IMR-90 (cell line): ENCODE results near the gene RASD2. TPM values are rescaled to one million over a fixed set of nuclear protein-coding genes. Genes with fewer than 3 reads are reported as not detected.

Source experiments
- ATAC-seq: fragments of 200-7000 bp; cut with Tn5 transposase; 2 replicates; pipeline ENCODE4 v1.9.1; 2020; ENCODE audit warnings: low read depth, mild to moderate bottlenecking, moderate library complexity
- BruUV-seq: library from RNA; stranded (reverse); fragments of 400-500 nt; replicated peaks from 2 replicates; lab custom pipeline; 2021; lab: Mats Ljungman, UMichigan
- CTCF ChIA-PET: fragments of 300-600 bp; formaldehyde crosslinking; extraction: SDS; loops from one replicate; lab custom pipeline; 2021; ENCODE audit warnings: antibody characterized with exemption; lab: Yijun Ruan, JAX
- POLR2A ChIA-PET: fragments of 300-600 bp; sonication (Branson Sonifier 250); formaldehyde crosslinking; loops from one replicate; lab custom pipeline; 2022; ENCODE audit warnings: antibody characterized with exemption; ENCODE audit not compliant: unreplicated experiment; lab: Charles Lee
- DNase-seq: peaks from one replicate; pipeline ENCODE4 v3.0.0; 2013
- H2AFZ ChIP-seq: replicated peaks from 2 replicates; pipeline ENCODE3; 2013; ENCODE audit warnings: low read length, mild to moderate bottlenecking; ENCODE audit not compliant: poor library complexity
- H2AK5ac ChIP-seq: 2 replicates; pipeline ENCODE4 v1.6.1; 2013; ENCODE audit warnings: low read depth, low read length, inconsistent platforms
- H2AK9ac ChIP-seq: replicated peaks from 2 replicates; pipeline ENCODE3; 2013; ENCODE audit warnings: mild to moderate bottlenecking, low read depth, low read length, moderate library complexity; ENCODE audit not compliant: poor library complexity
- H2BK120ac ChIP-seq: 2 replicates; pipeline ENCODE4 v1.6.1; 2013; ENCODE audit warnings: low read depth, low read length, inconsistent platforms
- H2BK15ac ChIP-seq: 3 replicates; pipeline ENCODE4 v1.6.1; 2013; ENCODE audit warnings: low read depth, low read length, inconsistent platforms
- H2BK20ac ChIP-seq: 2 replicates; pipeline ENCODE4 v1.6.1; 2013; ENCODE audit warnings: low read depth, mild to moderate bottlenecking, inconsistent platforms, low read length, moderate library complexity
- H2BK5ac ChIP-seq: 2 replicates; pipeline ENCODE4 v1.6.1; 2013; ENCODE audit warnings: mild to moderate bottlenecking, low read depth, low read length, inconsistent platforms; ENCODE audit not compliant: poor library complexity, severe bottlenecking
- H3K14ac ChIP-seq: replicated peaks from 2 replicates; pipeline ENCODE4 v1.6.1; 2013; ENCODE audit warnings: low read depth, low read length, inconsistent platforms
- H3K18ac ChIP-seq: 2 replicates; pipeline ENCODE4 v1.6.1; 2013; ENCODE audit warnings: low read depth, low read length, control low read depth
- H3K23ac ChIP-seq: 2 replicates; pipeline ENCODE4 v1.6.1; 2013; ENCODE audit warnings: low read depth, low read length, inconsistent platforms
- H3K27ac ChIP-seq: 2 replicates; pipeline ENCODE4 v1.5.1; 2013; ENCODE audit warnings: mild to moderate bottlenecking, control low read depth, low read length; ENCODE audit not compliant: insufficient read depth
- H3K27me3 ChIP-seq: 2 replicates; pipeline ENCODE4 v1.6.1; 2013; ENCODE audit warnings: low read length; ENCODE audit not compliant: control insufficient read depth, insufficient read depth
- H3K36me3 ChIP-seq: 2 replicates; pipeline ENCODE4 v1.6.1; 2013; ENCODE audit warnings: low read length, mixed read lengths; ENCODE audit not compliant: control insufficient read depth, insufficient read depth
- H3K4ac ChIP-seq: 2 replicates; pipeline ENCODE4 v1.6.1; 2013; ENCODE audit warnings: low read depth, low read length, inconsistent platforms
- H3K4me1 ChIP-seq: 2 replicates; pipeline ENCODE4 v1.6.1; 2013; ENCODE audit warnings: low read length, mixed read lengths; ENCODE audit not compliant: control insufficient read depth, insufficient read depth
- H3K4me2 ChIP-seq: 2 replicates; pipeline ENCODE4 v1.6.1; 2013; ENCODE audit warnings: low read depth, mild to moderate bottlenecking, control low read depth, low read length, moderate library complexity
- H3K4me3 ChIP-seq: 2 replicates; pipeline ENCODE4 v1.5.1; 2013; ENCODE audit warnings: low read depth, mild to moderate bottlenecking, control low read depth, low read length, moderate library complexity; ENCODE audit not compliant: insufficient read depth
- H3K56ac ChIP-seq: 2 replicates; pipeline ENCODE4 v1.6.1; 2013; ENCODE audit warnings: low read length, inconsistent platforms; ENCODE audit not compliant: insufficient read depth; ENCODE audit errors: extremely low read depth
- H3K79me1 ChIP-seq, 2 experiments: 2 replicates each; pipeline ENCODE4 v1.6.1; 2013; ENCODE audit warnings: low read length in 2 of 2, inconsistent platforms in 1 of 2, low read depth in 1 of 2
- H3K9ac ChIP-seq: 2 replicates; pipeline ENCODE4 v1.6.1; 2013; ENCODE audit warnings: low read depth, low read length, control low read depth
- H3K9me1 ChIP-seq: 2 replicates; pipeline ENCODE4 v1.6.1; 2013; ENCODE audit warnings: low read length, inconsistent platforms; ENCODE audit not compliant: insufficient read depth
- H3K9me3 ChIP-seq: 2 replicates; pipeline ENCODE4 v1.6.1; 2013; ENCODE audit warnings: low read length; ENCODE audit not compliant: control insufficient read depth, insufficient read depth
- H4K20me1 ChIP-seq: 2 replicates; pipeline ENCODE4 v1.6.1; 2013; ENCODE audit warnings: low read length, inconsistent platforms; ENCODE audit not compliant: insufficient read depth
- H4K5ac ChIP-seq: 2 replicates; pipeline ENCODE4 v1.6.1; 2013; ENCODE audit warnings: mild to moderate bottlenecking, low read depth, low read length, control low read depth
- H4K8ac ChIP-seq, 2 experiments: 2 replicates each; pipeline ENCODE4 v1.6.1; 2013; ENCODE audit warnings: low read depth in 2 of 2, low read length in 2 of 2, control low read depth in 1 of 2, inconsistent platforms in 1 of 2
- H4K91ac ChIP-seq: 2 replicates; pipeline ENCODE4 v1.6.1; 2013; ENCODE audit warnings: low read depth, low read length, inconsistent platforms; ENCODE audit not compliant: insufficient read depth
- BHLHE40 ChIP-seq: fragments of 150-350 bp; IDR thresholded peaks from 2 replicates; pipeline ENCODE4 v1.6.1; 2016; ENCODE audit warnings: mild to moderate bottlenecking, low read depth, low read length
- CEBPB ChIP-seq: IDR thresholded peaks from 2 replicates; pipeline ENCODE4 v1.6.1; 2012; ENCODE audit warnings: low read depth, low read length, improper control_type of control experiment
- CHD1 ChIP-seq: IDR thresholded peaks from 2 replicates; pipeline ENCODE4 v1.6.1; 2012; ENCODE audit warnings: low read depth, low read length, improper control_type of control experiment
- CTCF ChIP-seq: conservative IDR thresholded peaks from 2 replicates; pipeline ENCODE4 v1.5.1; 2012; ENCODE audit warnings: mild to moderate bottlenecking, low read depth, low read length, improper control_type of control experiment
- ELK1 ChIP-seq: fragments of 150-350 bp; IDR thresholded peaks from 2 replicates; pipeline ENCODE4 v1.6.1; 2016; ENCODE audit warnings: low read depth, mild to moderate bottlenecking, low read length, moderate library complexity, borderline replicate concordance
- FOS ChIP-seq: fragments of 150-350 bp; IDR thresholded peaks from 2 replicates; pipeline ENCODE4 v1.6.1; 2016; ENCODE audit warnings: low read depth, low read length
- MAFK ChIP-seq: IDR thresholded peaks from 2 replicates; pipeline ENCODE4 v1.6.1; 2012; ENCODE audit warnings: low read depth, low read length, improper control_type of control experiment
- MAZ ChIP-seq: IDR thresholded peaks from 2 replicates; pipeline ENCODE4 v1.6.1; 2012; ENCODE audit warnings: low read depth, mild to moderate bottlenecking, low read length, improper control_type of control experiment, moderate library complexity, borderline replicate concordance
- MXI1 ChIP-seq: IDR thresholded peaks from 2 replicates; pipeline ENCODE4 v1.6.1; 2012; ENCODE audit warnings: low read depth, mild to moderate bottlenecking, low read length, moderate library complexity, borderline replicate concordance
- NFE2L2 ChIP-seq: fragments of 150-350 bp; IDR thresholded peaks from 2 replicates; pipeline ENCODE4 v1.6.1; 2016; ENCODE audit warnings: low read depth, mild to moderate bottlenecking, low read length
- POLR2A ChIP-seq: IDR thresholded peaks from 2 replicates; pipeline ENCODE4 v1.6.1; 2012; ENCODE audit warnings: mild to moderate bottlenecking, low read depth, low read length
- RAD21 ChIP-seq: IDR thresholded peaks from 2 replicates; pipeline ENCODE4 v1.6.1; 2012; ENCODE audit warnings: low read length, improper control_type of control experiment
- RCOR1 ChIP-seq: IDR thresholded peaks from 2 replicates; pipeline ENCODE4 v1.6.1; 2012; ENCODE audit warnings: mild to moderate bottlenecking, low read length, improper control_type of control experiment; ENCODE audit not compliant: insufficient replicate concordance
- RFX5 ChIP-seq: IDR thresholded peaks from 2 replicates; pipeline ENCODE4 v1.8.0; 2012; ENCODE audit warnings: low read depth, mild to moderate bottlenecking, low read length, moderate library complexity
- SMC3 ChIP-seq: fragments of 150-350 bp; IDR thresholded peaks from 2 replicates; pipeline ENCODE4 v1.6.1; 2016; ENCODE audit warnings: low read depth, mild to moderate bottlenecking, antibody characterized with exemption, low read length, moderate library complexity
- WGBS, 2 experiments: methylation state at CpG; one replicate each; pipeline versions ENCODE4 v1.1.5 to v1.1.7; 2013; ENCODE audit warnings: missing lambda C conversion rate in 2 of 2; ENCODE audit not compliant: insufficient read length in 1 of 2; ENCODE audit errors: extremely low coverage in 2 of 2; 5-methylcytosine and 5-hydroxymethylcytosine counted together
- dilution Hi-C: fragments of 300-500 bp; cut with HindIII; formaldehyde crosslinking; loops from one replicate; pipeline ENCODE4 v1.14.3; 2018; ENCODE audit warnings: low sequenced_read_pairs; ENCODE audit not compliant: unreplicated experiment
- in situ Hi-C: fragments of 300-500 bp; cut with MboI; formaldehyde crosslinking; loops from 3 replicates; pipeline ENCODE4 v1.14.3; 2019; ENCODE audit warnings: low sequenced_read_pairs, inconsistent platforms, mixed read lengths
- intact Hi-C: fragments of 100-400 bp; cut with micrococcal nuclease; formaldehyde crosslinking; loops from 2 replicates; pipeline ENCODE4 v1.10.0; 2022
- polyA plus RNA-seq, 3 experiments: library from polyadenylated mRNA; depleted of rRNA; stranded (reverse); fragments of >200 nt; gene quantifications; 2 replicates each; pipeline ENCODE4 v1.2.3, GENCODE V29; 2012; ENCODE audit warnings: low replicate concordance in 1 of 3
- total RNA-seq: library from RNA; depleted of rRNA; stranded (reverse); fragments of >200 nt; gene quantifications from 2 replicates; pipeline ENCODE4 v1.2.3, GENCODE V29; 2012
- TF ChIP-seq, protein P1 (sequence below): fragments of 150-350 bp; IDR thresholded peaks from 2 replicates; pipeline ENCODE4 v1.6.1; 2017; ENCODE audit warnings: mild to moderate bottlenecking, antibody characterized with exemption, low read length, low read depth

The RASD2 gene
- total and polyA plus RNA-seq, 2 of the 4 experiments (the other 2 are of a cell fraction) = under 0.01 to 0.32 TPM

DNA sequence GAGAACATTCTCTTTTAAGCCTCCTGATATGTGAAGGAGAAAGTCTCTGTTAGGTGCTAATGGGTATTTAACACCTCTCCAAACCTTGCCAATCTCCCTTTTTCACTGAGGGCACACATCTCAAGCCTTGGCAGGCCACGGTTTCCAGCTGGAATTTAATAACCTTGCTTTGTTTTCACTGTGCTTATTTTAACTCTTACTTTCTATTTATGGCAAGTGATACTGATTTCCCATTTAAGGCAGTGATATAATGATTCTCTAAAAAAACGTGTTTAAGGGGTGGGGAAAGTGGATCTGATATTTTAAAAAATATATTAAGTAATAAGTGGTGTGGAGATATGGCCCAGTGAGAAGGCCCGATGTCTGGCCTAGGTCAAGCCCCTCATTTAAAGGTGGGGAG is 1.1 kb upstream of the RASD2 start:
- peak overlapping the region; percentile 41; the same call in 1 of the 2 replicates for H4K5ac ChIP-seq
- H3K56ac ChIP-seq = no peak overlapping the region
- peaks cover 20% of the 10 kb centered on the region for H3K4me1 ChIP-seq
- H2BK120ac ChIP-seq = peak overlapping the region; percentile 81
- peak overlapping the region; percentile 61 to 84; a peak in 3 of 4 replicates for H4K8ac ChIP-seq
- peak overlapping the region; percentile 85; the same call in 1 of the 3 replicates for H2BK15ac ChIP-seq
- peak overlapping the region; percentile 54 for H2BK5ac ChIP-seq
- H3K9me1 ChIP-seq = peaks cover 15% of the 10 kb centered on the region
- H3K14ac ChIP-seq = peak overlapping the region; percentile 45; the same call in 1 of the 2 replicates
- H3K36me3 ChIP-seq = no peaks in the 10 kb centered on the region
- no peak overlapping the region for H3K9ac ChIP-seq
- peak overlapping the region; percentile 87 for H3K4me2 ChIP-seq
- 0 out of 2 replicates have a peak, but pooled peaks cover 5% of the 10 kb centered on the region for H4K20me1 ChIP-seq
- no peak overlapping the region; the same call in 1 of the 2 replicates for H3K23ac ChIP-seq
- no peaks in the 10 kb centered on the region for H3K9me3 ChIP-seq
- peak overlapping the region; percentile 91 for H2AFZ ChIP-seq
- ATAC-seq (no peak), DNase-seq (no peak)
- CTCF ChIA-PET = interaction anchor here (0.6 to 1.2 kb wide), 2 partner anchors 10 to 109 kb away, joined by 3 read pairs; no protein-coding TSS in a partner anchor
- peak overlapping the region; percentile 90 for H2AK9ac ChIP-seq
- dilution Hi-C loops = no loop called here
- no peak overlapping the region for H3K4me3 ChIP-seq
- peak overlapping the region; percentile 51; the same call in 1 of the 2 replicates for H4K91ac ChIP-seq
- in situ Hi-C loops = no loop called here
- H2BK20ac ChIP-seq = peak overlapping the region; percentile 42; the same call in 1 of the 2 replicates
- WGBS, 2 experiments = 100% methylated on average over 1 of the region's 3 CpGs; no CpG with 5 or more reads in 1 of the 2 experiments
- BruUV-seq = no TSS peak
- no peak for TF ChIP-seq NFE2L2
- no peak for TF ChIP-seq MXI1
- no peak for TF ChIP-seq CEBPB
- TF ChIP-seq POLR2A = no peak
- TF ChIP-seq CHD1 = no peak
- TF ChIP-seq, protein P1, sequence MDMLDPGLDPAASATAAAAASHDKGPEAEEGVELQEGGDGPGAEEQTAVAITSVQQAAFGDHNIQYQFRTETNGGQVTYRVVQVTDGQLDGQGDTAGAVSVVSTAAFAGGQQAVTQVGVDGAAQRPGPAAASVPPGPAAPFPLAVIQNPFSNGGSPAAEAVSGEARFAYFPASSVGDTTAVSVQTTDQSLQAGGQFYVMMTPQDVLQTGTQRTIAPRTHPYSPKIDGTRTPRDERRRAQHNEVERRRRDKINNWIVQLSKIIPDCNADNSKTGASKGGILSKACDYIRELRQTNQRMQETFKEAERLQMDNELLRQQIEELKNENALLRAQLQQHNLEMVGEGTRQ = no peak
- no peak for TF ChIP-seq SMC3
- no peak for TF ChIP-seq RAD21
- no peak for TF ChIP-seq RFX5
- TF ChIP-seq MAZ = no peak
- no peak for TF ChIP-seq MAFK
- no peak for TF ChIP-seq FOS
- TF ChIP-seq CTCF = no peak
- no peak for TF ChIP-seq ELK1
- no peak for TF ChIP-seq BHLHE40
- TF ChIP-seq RCOR1 = no peak
- no peak overlapping the region; the same call in 1 of the 2 replicates for H3K27ac ChIP-seq
- H3K79me1 ChIP-seq = no peaks in the 10 kb centered on the region; a peak in 1 of 4 replicates
- POLR2A ChIA-PET = no interaction called here
- peak overlapping the region; percentile 45 for H3K18ac ChIP-seq
- H3K4ac ChIP-seq = peak overlapping the region; percentile 62
- intact Hi-C loops = no loop called here
- peak overlapping the region; percentile 94 for H2AK5ac ChIP-seq
- no peaks in the 10 kb centered on the region for H3K27me3 ChIP-seq
